ENCODE data around the gene TRPM7. TPM values are rescaled to one million over a fixed set of nuclear protein-coding genes. Genes with fewer than 3 reads are reported as not detected.

TRPM7 gene
- total RNA-seq, 1 experiment from 2014 or later, result 49.6 TPM

- TF ChIP-seq EZH2 (IDR thresholded peaks at IDR 0.05; ENCODE audit: borderline replicate concordance, low read depth, low read length, poor library complexity, severe bottlenecking) (no peak), CTCF (conservative IDR thresholded peaks at IDR 0.05; ENCODE audit: low read depth, low read length) (no peak)
- BruUV-seq (replicated peaks), result no TSS peak
- H3K27me3 ChIP-seq (replicated peaks; ENCODE audit: insufficient read depth, low read depth, low read length, poor library complexity), result no peaks in the 10 kb centered on the region
- intact Hi-C loops (cut with micrococcal nuclease; ENCODE audit: unreplicated experiment), result no loop called here
- H3K4me3 ChIP-seq (ENCODE audit: low read depth, low read length, poor library complexity, severe bottlenecking), result no peak overlapping the region
- H3K9me3 ChIP-seq (ENCODE audit: low read depth, low read length, poor library complexity, severe bottlenecking), result no peaks in the 10 kb centered on the region
- POLR2A ChIA-PET (ENCODE audit: low non-redundant PET), result no interaction called here
- no peaks in the 10 kb centered on the region for H3K4me1 ChIP-seq (ENCODE audit: insufficient read depth, low read length, poor library complexity, severe bottlenecking)
- CTCF ChIA-PET, result no interaction called here
- H3K27ac ChIP-seq (ENCODE audit: low read depth, low read length, poor library complexity, severe bottlenecking), result no peak overlapping the region
- no peaks in the 10 kb centered on the region for H3K36me3 ChIP-seq (ENCODE audit: insufficient read depth, low read length, poor library complexity, severe bottlenecking)
- DNase-seq (ENCODE audit: low spot score), result no peak
Measured at GRCh38 chr15:50552238-50552637, 134.4 kb downstream of the TRPM7 start.

DNA sequence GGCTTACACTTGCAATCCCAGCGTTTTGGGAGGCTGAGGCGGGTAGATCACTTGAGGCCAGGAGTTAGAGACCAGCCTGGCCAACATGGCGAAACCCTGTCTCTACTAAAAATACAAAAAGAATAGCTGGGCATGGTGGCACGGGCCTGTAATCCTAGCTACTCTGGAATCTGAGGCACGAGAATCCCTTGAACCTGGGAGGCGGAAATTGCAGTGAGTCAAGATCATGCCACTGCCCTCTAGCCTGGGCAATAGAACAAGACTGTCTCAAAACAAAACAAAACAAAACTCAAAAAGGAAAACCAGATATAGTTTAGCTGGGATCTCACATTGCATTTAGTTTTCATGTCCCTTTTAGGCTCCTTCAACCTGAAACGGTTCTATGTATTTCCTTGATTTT is 137.3 kb downstream of the TRPM7 start:
- POLR2A ChIA-PET (ENCODE audit: low non-redundant PET), result no interaction called here
- Histone ChIP-seq H3K4me3 (ENCODE audit: low read depth, low read length, poor library complexity, severe bottlenecking) (no peak overlapping the region), H3K27me3 (replicated peaks; ENCODE audit: insufficient read depth, low read depth, low read length, poor library complexity) (no peaks in the 10 kb centered on the region), H3K9me3 (ENCODE audit: low read depth, low read length, poor library complexity, severe bottlenecking) (no peaks in the 10 kb centered on the region), H3K4me1 (ENCODE audit: insufficient read depth, low read length, poor library complexity, severe bottlenecking) (no peaks in the 10 kb centered on the region), H3K27ac (ENCODE audit: low read depth, low read length, poor library complexity, severe bottlenecking) (no peak overlapping the region), H3K36me3 (ENCODE audit: insufficient read depth, low read length, poor library complexity, severe bottlenecking) (no peaks in the 10 kb centered on the region)
- DNase-seq (ENCODE audit: low spot score), result no peak
- TF ChIP-seq CTCF (conservative IDR thresholded peaks at IDR 0.05; ENCODE audit: low read depth, low read length) (no peak), EZH2 (IDR thresholded peaks at IDR 0.05; ENCODE audit: borderline replicate concordance, low read depth, low read length, poor library complexity, severe bottlenecking) (no peak)
- BruUV-seq (replicated peaks), result no TSS peak
- CTCF ChIA-PET, result no interaction called here
- intact Hi-C loops (cut with micrococcal nuclease; ENCODE audit: unreplicated experiment), result no loop called here

DNA sequence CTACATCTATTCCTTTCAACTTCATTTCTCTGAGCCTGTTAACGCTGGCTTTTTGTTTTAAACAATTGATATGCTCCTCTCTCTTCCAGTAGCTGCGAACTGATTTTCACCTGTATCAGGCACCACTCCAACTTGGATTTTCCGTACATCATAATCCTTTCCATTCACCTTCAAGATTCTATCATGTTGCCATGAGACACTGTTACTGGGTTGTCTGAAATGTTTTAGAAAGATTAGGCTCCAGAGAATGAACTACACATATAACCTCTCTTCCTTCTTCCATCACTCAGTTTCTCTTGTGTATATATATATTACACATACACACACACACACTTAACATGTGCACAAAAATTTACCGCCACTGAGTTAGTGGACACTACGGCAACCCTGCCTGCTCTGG is 140.0 kb downstream of the TRPM7 start, which contains the start of gene USP50:
Gene USP50, minus strand, starts transcription at position 101 of the 400 bp plus-strand sequence. CDS start 141 bp downstream, outside the sequence.
- intact Hi-C loops (cut with micrococcal nuclease; ENCODE audit: unreplicated experiment), result no loop called here
- BruUV-seq (replicated peaks), result no TSS peak
- no peak for DNase-seq (ENCODE audit: low spot score)
- Histone ChIP-seq H3K4me1 (ENCODE audit: insufficient read depth, low read length, poor library complexity, severe bottlenecking) (peaks cover 6% of the 10 kb centered on the region), H3K4me3 (ENCODE audit: low read depth, low read length, poor library complexity, severe bottlenecking) (no peak within 1 kb of the TSS), H3K27me3 (replicated peaks; ENCODE audit: insufficient read depth, low read depth, low read length, poor library complexity) (no peaks in the 10 kb centered on the region), H3K9me3 (ENCODE audit: low read depth, low read length, poor library complexity, severe bottlenecking) (no peaks in the 10 kb centered on the region), H3K27ac (ENCODE audit: low read depth, low read length, poor library complexity, severe bottlenecking) (no peak within 1 kb of the TSS), H3K36me3 (ENCODE audit: insufficient read depth, low read length, poor library complexity, severe bottlenecking) (no peaks in the 10 kb centered on the region)
- ChIA-PET POLR2A (ENCODE audit: low non-redundant PET) (no interaction called here), CTCF (no interaction called here)
- TF ChIP-seq EZH2 (IDR thresholded peaks at IDR 0.05; ENCODE audit: borderline replicate concordance, low read depth, low read length, poor library complexity, severe bottlenecking), result no peak
- TF ChIP-seq CTCF (conservative IDR thresholded peaks at IDR 0.05; ENCODE audit: low read depth, low read length), result no peak
